Activated CD4-positive, alpha-beta T cell treated with anti-CD3 and anti-CD28 coated beads for 1 hour (primary cell): ENCODE measurements around the gene BCAR3.

Source experiments
- DNase-seq: peaks from one replicate; pipeline ENCODE4 v3.0.0-alpha.2; 2020

The BCAR3 gene

DNA sequence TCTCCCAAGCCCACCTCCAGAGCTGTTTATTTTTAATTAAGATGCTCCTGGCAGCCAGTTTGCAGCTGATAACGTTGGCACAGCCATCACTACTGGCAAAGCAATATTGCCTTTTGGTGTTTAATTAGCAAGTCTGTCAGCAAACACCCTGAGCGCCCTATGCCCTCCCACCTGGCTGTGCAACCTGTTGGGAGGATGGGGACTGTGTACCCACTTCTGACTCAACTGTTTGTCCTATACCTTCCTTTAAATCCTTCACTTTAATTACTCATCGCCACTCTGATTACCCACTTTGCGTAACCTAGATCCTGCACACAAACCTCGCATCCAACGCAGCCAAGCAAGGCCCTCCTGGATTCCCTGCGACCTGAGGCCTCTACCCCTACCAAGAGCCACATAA, 67.1 kb downstream of the BCAR3 start:
- DNase-seq = no peak

DNA sequence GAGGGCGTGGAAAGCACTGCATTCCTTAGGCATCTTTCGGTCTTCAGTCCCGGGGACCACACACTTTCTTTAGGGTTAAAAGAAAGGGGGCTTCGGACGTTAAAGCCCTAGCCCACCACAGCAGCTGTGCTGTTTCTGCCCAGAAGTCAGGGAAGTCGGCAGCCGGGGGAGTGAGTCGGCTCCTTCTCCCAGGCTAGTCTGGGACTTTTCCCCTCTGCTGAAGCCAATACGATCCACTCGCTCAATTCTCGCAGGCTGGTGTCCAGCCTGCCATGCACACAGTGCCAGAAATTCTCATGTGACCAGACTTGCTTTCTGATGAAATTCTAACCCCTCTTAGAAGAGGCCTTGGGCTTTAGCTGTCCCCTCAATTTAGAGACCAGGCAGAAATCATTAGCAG, 67.7 kb downstream of the BCAR3 start:
- no peak for DNase-seq

DNA sequence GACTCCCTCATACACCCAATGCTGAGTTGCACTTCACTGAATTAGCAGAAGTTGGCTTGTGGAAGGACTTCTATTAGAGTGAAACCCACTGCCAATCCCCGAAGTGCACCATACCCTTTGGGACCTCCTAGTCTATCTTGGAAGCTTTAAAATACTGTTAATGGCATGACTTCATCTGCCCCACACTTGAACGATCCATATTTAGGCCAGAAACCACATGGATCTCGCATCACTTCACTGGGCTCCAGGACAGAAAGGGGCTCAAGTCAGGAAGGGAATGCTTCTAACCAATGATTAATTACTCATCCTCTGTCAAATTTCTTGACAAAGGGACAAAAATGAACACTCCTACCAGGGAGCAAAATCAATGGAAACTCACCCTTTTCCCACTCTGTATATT, 69.1 kb downstream of the BCAR3 start:
- DNase-seq = no peak

DNA sequence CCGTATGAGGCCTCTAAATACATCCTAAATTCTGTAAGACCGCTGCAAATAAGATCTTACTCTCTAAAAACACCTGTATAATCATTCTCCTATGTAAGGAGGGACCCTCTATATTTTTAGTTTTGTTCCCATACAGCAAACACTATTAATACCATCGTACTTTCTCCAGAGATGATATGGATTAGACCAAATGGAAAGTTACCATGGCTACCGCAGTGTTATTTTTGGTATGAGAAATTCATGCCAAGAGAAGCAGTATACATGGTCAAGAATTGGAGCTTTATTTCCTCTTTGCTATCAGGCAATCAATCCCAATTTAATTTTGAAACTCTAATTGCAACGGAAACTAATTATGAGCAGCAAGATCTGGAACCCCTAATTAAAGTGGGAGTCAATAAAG, 70.0 kb downstream of the BCAR3 start:
- no peak for DNase-seq

DNA sequence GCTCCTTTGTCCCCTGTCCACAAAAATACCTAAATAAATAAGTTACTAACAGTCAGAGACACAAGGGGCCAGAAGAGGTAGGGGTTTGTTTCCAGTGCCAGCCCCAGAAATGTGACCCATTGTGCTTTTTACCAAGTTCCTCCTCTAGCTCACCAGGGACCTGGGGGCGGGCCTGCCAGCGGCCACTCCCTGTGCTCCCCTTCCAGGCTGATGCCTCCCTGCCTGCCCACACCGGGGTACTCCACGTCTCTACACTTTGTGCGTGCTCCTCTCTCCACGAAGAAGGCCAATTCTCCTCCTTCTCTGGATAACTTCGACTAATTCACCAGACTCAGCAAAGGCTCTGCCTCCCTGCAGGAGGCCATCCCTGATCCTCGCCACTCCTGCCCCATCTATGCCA, 72.1 kb downstream of the BCAR3 start:
- no peak for DNase-seq

DNA sequence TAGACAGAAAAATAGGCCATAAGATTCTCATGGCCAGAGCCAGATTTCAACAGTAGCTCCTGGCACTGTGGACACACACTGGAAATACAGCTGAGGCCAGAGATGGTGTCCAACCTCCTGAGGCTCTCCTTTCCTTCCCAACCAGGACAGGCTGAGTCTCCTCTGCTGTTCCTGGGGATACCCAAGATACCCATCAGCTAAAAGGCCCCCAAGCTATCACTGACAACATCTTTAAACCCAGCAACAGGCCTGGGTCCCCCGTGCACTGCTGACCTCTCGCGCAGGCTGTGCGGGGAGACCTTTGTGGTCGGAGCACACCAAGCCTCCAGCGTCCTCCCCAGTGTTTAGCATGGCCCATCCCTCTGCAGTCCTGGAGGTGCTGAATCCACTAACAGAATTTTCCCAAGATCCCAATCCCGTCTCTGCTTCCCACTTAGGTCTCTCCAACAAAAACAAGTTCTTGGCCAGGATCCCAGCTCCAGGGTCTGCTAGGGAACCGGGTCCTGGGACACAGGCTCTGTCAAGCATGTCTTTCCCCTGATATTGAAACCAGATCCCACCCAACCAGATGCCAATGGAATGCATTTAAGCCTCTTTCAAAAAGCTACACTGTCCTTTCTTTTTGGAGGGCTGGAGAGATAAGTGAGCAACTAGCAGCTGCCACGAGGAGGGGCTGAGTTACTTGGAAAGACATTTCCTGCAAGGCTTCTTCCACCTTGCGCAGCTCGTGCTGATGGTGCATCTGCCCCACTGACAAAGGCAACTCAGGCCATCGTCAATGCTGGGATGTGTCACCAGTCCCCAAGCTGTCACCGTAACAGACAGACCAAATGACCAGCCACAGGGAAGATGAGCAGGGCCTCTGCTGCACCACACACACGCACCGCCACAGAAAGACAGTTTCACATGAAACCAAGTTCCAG, 73.2 kb downstream of the BCAR3 start:
- no peak for DNase-seq

DNA sequence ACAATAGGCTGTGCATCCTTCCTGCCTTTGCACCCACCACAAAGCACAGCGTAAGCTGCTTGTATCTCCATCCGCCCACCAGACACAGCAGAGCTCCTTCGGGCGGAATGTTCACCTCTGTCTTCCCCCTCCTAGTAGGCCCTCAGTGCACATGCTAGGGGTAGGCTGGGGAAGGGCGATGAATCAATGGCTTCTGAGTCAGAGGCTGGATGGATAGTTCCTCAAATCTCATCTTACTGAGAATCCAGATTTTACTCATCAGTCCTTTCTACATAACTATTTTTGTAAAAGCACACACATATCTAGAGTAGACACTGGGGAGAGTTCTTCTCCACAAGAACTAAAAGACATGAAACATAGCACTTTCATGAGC, 73.8 kb downstream of the BCAR3 start:
- DNase-seq = no peak

DNA sequence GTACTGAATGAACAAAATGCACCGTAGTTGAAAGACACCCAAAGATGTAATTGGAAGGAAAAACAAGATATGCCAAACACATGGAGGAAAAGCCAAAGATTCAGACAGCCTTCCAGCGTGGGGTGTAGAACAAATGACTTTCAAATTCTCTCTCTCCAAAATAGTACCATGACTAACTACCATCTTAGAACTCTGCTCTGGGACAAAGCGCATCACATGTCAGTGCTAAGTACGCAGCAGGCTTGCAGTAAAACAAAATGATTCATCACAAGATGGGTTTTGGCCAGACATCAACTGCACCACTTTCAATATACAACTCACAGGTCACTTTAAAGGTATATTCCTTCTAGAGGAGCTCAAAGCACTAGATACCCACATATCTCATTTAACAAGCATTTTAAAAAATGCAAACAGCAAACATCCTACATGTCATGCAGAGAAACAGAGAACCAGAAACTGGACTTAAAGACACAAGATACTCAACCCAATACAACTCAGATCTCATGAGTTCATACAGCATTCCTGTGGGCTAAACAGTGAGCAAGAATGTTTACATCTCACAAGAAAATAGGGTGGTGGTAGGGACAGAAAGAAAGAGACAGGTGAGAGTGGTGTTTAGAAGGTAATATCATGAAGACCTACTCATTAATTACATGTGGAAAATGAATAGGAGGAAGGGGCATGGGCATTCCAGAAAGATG, 75.7 kb downstream of the BCAR3 start:
- no peak for DNase-seq

DNA sequence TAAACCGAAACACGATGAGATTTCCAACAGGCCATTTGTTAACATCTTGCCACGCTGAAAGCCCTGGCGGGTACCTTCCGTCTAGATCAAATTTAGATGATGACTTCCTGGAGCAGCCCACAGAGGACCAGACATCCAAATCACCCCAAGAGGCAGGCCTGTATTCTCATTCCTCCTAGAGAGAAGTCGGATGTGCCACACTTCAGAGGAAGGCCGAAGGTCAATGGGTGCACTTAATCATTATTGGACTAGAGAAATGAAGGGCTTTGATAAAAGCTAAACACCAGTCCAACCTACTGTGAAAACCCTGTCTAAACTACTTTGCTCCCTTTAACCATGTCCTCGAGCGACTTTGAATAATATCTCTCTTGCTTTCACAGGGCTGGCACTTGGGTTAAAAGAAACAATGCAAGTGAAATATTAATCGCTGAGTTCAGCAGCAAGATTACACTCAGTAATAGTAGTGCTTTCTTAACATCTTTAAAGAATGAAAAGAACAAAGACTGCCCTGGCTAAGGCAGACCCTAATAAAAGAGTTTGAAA, 76.5 kb downstream of the BCAR3 start:
- no peak for DNase-seq

DNA sequence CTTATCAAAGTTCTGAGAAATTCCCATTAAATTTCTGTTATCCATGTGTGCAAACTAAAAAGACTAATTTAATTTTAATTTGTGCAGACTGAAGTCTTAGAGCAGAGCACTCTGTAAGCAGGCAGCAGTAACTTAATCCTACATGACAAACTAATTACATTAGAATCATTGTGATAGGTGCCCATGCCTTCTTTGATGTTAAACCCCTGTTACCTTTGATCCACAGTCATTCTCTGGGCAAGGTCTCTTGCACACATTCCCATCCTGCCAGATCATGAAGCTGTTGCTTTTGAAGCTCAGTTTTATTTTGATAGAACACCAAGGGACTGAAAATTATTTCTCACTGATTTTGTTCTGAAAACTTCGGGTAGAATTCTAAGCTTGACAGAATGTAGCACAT, 77.2 kb downstream of the BCAR3 start:
- no peak for DNase-seq

DNA sequence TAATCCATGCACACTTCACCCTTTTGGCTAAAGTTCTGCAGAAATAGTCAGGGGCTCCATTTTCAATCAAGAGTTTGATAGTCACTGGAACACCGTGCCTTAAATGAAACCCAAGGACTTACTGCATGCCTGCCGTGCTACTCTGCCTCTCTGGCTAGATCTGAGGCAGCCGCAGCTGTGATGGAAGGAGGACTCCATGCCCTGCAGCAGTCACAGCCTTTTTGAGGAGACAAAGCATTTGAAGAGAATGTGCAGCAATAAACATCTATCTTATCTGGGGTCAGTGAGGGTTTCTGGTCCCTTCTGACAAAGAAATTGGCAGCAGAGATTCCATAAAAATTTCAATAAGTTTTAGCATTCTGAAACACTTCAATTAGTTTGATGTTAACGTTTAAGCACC, 78.0 kb downstream of the BCAR3 start:
- no peak for DNase-seq

DNA sequence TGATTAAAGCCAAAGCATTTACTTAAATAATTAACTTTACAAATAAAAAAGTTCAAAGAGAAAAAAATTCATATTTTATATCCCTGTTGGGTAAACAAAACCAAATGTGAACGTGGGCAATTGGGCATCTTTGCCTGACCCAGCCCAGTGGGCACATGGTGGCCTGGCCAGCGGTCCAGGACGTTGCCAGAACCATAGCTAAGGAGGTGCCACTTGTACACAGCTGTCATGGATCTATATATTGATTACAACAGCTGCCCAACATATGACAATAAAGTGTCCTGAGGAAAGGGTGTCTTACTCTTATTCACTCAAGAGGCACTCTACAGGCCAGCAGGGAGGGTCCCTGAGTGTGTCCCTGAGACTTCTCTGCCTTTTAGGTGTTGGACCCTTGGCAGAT, 78.5 kb downstream of the BCAR3 start:
- DNase-seq = no peak

DNA sequence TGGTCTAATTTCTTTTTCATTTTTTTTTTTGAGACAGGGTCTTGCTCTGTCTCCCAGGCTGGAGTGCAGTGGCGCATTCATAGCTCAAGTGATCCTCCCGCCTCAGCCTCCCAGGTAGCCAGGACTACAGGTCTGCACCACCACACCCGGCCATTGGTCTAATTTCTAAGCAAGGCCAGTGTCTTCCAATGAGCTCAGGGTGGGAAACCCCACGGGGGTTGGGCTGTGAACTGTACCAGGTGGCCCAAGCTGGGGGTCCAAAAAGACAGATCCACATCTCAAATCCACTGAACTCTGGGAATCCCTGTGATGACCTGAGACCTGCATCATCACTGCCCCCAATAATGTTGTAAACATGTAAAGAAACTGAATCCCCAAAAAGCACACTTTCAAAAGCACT, 79.5 kb downstream of the BCAR3 start:
- DNase-seq = no peak

DNA sequence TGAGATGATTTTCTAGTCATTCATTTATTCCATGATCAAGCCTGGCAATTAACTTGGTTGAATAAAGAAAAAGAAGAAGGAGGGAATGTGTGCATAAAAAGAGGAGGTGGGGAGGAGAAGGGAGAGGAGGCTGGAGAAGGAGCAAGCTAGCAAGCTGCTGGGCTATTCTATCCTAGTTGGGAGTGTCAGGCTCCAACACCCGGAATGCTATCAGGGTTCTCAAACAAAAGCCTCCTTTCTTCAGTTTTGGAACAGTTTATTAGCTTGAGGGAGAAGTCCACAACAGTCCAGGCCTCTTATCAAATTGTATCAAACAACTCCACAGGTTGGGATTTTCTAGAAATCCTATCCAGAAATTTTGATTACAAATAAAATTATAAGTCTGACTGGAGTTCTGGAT, 80.0 kb downstream of the BCAR3 start:
- no peak for DNase-seq

DNA sequence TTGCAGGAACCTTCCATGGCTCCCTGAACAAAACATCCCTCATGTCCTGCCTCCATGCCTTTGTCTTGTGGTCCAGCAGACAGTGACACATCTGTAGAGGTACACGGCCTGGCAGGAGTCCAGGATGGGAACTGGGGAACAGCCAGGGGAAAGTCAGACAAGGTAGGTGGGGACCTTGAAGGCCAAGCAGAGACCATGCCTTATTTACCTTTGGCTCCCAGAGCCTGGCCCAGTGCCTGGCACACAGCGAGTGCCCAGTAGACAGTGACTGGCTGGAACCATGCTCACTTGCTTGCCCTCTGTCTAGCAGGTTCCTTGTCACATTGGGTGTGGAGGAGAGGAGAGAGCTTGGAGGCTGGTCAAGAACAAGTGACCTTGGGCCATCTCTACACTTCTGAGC, 81.0 kb downstream of the BCAR3 start:
- DNase-seq = no peak

DNA sequence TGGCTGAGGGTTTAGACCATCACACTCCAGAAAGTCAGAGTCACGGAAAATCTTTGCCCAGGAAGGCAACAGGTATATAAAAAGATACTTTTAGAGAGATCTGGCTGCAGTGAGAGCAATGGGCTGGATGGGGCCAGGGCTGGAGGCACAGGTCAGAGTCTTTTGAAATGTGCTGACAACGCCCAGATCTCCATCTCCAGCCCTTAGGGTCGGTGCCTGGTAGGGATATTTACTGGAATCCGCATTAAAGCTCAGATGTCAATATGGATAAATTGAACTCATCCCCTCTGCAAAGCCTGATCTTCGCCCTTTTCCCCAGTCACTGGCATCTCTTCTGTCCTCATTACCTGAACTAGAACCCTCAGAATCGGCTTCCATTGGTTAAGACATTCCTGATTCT, 82.2 kb downstream of the BCAR3 start:
- no peak for DNase-seq

DNA sequence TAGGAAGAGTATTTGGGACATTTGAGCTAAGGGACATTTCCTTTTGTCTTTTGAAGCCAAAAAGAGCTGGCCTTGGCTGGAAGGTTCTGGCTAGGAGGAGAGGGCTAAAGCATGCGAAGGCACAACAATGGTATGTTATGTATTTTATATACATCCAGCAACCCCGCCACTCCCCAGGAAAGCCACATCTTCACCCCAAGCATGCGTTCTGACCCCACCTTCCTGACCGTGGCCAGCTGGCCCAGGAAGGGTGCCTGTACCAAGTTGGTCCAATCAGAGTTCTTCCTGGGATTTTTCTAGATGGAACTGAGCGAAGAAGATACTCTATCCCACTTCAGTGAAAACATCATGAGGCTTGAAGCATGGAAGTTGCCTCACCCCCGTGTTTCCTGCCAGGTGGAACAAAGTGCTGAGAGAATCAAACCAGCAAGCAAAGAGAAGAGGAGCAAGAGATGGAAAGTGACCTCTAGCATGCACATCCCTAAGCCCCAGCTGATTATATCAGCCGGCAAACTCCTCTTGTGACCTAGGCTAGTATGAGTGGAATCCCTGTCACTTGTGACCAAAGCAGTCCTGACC, 82.7 kb downstream of the BCAR3 start:
- no peak for DNase-seq

DNA sequence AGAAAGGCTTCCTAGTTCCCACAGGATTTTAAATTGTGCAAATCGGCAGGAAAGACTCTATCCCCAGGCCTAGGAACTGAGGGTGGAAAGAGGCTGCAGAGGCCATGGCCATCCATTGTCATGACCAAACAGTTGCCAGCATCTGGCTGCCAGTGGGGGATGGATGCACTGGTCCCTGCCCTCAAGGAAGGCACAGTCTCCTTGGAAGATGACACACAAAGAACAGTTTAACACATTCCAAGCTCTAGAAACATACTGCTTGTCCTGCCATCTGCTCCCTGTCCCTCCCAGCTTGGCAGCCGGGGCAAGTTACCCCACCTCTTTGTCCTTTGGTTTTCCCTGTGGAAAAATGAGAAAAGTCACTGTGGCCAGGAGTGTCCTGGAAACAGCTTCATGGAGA, 83.2 kb downstream of the BCAR3 start:
- no peak for DNase-seq

DNA sequence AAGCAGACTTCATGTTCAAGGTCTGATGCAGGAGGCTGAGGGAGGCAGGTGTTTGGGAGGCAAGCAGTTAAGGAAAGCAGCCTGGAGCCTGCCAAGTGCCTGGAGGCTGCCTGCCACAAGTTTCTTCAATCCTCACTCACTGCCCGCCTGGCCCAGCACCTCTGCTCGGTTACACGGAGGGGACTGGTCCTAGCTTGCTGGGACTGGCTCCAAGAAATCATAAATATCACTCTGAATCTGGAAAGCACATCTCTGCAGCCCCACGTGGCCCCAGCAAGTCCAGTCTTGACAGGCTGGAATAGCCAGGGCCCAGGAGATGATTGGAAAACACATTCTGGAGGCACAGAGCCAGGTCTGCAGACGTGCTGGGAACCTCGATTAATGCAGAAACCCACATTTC, 83.9 kb downstream of the BCAR3 start:
- DNase-seq = no peak

DNA sequence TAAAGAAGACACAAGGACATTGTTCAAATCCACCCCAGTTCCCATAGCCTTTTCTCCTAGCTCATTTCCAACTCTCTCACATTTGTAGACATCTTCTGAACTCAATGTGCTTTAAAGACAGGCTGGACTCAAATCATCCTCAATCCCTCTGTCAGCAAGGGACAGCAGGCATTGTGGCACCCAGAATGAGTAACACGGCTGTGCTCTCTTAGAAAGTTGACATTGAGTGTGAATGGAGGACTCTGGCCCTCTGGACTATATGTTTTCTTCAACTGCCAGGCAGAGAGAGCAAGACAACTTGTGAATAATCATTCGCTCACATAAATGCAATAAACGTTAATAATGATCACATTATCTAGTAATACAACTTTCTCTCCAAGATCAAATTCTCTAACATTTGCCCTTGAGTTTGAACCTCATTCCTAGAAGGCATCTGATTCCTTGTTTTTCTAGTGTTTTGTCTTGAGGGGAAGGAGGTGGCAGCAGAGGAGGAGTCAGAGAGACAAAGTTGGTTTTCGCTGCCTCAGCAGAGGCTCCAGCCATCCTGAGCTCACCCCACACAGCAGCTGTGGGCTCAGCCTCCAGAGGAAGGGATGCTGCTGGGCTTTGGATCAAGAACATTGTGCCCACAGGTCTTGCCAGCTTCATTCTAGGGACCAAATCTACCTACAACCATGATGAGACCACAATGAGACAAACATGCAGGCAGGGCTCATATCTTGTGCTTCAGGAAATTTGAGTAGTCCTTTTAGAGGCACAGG, 85.1 kb downstream of the BCAR3 start:
- DNase-seq = no peak

DNA sequence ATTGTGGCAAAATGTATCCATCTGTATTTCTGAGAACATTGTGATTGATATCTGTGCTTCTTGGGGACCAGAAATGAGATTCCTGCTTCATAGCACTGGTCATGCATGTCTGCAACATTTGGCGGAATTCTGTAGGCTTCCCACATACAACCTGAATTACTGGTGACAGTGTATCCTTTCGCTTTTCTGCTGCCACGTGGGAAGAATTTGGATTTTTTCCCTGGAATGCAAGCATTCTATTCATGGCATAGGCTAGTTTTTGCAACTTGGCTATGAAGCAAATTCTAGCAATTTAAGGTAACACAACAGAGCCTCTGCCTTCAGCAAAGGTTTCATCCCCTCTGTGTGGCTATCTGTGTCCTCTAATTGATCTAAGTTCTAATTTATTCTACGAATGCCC, 85.9 kb downstream of the BCAR3 start:
- no peak for DNase-seq

DNA sequence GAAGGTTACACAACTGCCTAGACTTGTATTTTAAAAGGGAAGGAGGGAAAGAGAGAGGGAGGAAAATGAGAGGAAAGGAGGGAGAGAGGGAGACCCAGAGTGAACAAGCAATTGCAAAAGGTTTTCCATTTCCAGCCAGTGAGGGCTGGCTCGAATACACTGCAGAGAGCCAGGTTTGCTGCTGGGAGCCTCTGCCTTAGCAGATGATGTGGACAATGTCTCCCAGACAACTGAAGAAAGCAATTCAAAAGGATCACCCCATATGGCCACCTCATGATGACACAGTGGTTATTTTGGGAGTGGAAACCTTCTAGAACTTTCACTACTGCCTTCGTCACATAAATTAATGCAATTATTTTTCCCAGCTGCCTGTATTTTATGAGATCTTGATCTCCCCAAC, 86.4 kb downstream of the BCAR3 start:
- DNase-seq = no peak

DNA sequence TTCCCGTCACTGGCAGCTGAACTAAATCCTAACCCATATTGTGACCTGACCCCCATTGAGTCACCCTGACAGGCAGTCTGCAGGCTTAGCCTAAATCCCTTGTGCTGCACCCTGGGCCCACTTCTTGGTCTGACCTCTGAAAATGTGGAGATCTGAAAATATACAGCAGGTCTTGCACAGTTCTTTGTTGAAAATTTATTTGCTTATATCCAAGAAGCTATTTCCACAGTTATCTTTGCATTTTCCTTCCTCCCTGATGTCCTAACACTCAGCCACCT, 87.1 kb downstream of the BCAR3 start:
- DNase-seq = no peak
